OCI-LY7 (cell line): Measurements from ENCODE around the gene PCYT1B. TPM values are rescaled to one million over a fixed set of nuclear protein-coding genes. Genes with fewer than 3 reads are reported as not detected.

Source experiments
- BruUV-seq: library from RNA; stranded (reverse); fragments of 400-500 nt; replicated peaks from 2 replicates; lab custom pipeline; 2021; lab: Mats Ljungman, UMichigan
- CTCF ChIA-PET: fragments of 300-600 bp; sonication (Branson Sonifier 250); formaldehyde crosslinking; loops from one replicate; lab custom pipeline; 2022; ENCODE audit warnings: antibody characterized with exemption; ENCODE audit not compliant: unreplicated experiment; lab: Charles Lee
- POLR2A ChIA-PET: fragments of 300-600 bp; sonication (Branson Sonifier 250); formaldehyde crosslinking; loops from one replicate; lab custom pipeline; 2022; ENCODE audit warnings: antibody characterized with exemption; lab: Charles Lee
- DNase-seq: peaks from one replicate; pipeline ENCODE4 v3.0.0-alpha.2; 2015; ENCODE audit warnings: low spot score
- H2AFZ ChIP-seq: fragments of 200-600 bp; sonication (generic), shearing (Covaris generic); 2 replicates; pipeline ENCODE4 v1.6.1; 2014; ENCODE audit warnings: mild to moderate bottlenecking, antibody characterized with exemption, low read length, moderate library complexity
- H3K27ac ChIP-seq: fragments of 200-600 bp; sonication (generic); 2 replicates; pipeline ENCODE4 v1.5.1; 2014; ENCODE audit warnings: mixed run types, low read depth, mild to moderate bottlenecking, moderate library complexity, low read length, inconsistent platforms; ENCODE audit not compliant: poor library complexity, severe bottlenecking
- H3K36me3 ChIP-seq: fragments of 200-600 bp; sonication (generic); 2 replicates; pipeline ENCODE4 v1.6.1; 2014; ENCODE audit warnings: mild to moderate bottlenecking, antibody characterized with exemption, low read length, moderate library complexity, mixed read lengths; ENCODE audit not compliant: insufficient read depth
- H3K4me1 ChIP-seq: fragments of 200-600 bp; sonication (generic); 2 replicates; pipeline ENCODE4 v1.5.1; 2014; ENCODE audit warnings: mild to moderate bottlenecking, low read length; ENCODE audit not compliant: insufficient read depth, poor library complexity, severe bottlenecking
- H3K4me2 ChIP-seq: fragments of 200-600 bp; sonication (generic); 2 replicates; pipeline ENCODE4 v1.6.1; 2014; ENCODE audit warnings: mild to moderate bottlenecking, low read length
- H3K4me3 ChIP-seq: fragments of 200-600 bp; sonication (generic); 2 replicates; pipeline ENCODE4 v1.5.1; 2014; ENCODE audit warnings: mild to moderate bottlenecking, low read depth, low read length; ENCODE audit not compliant: poor library complexity, severe bottlenecking
- H3K79me2 ChIP-seq: fragments of 200-600 bp; sonication (generic); 2 replicates; pipeline ENCODE4 v1.6.1; 2016; ENCODE audit warnings: low read depth, mild to moderate bottlenecking, low read length, moderate library complexity, mixed read lengths; ENCODE audit not compliant: insufficient read depth
- H3K9me2 ChIP-seq: fragments of 200-600 bp; sonication (generic); 2 replicates; pipeline ENCODE4 v1.6.1; 2016; ENCODE audit warnings: mild to moderate bottlenecking, low read length, mixed read lengths; ENCODE audit not compliant: insufficient read depth
- H3K9me3 ChIP-seq: fragments of 200-600 bp; sonication (generic); 2 replicates; pipeline ENCODE4 v1.6.1; 2014; ENCODE audit warnings: mild to moderate bottlenecking, mixed run types, low read length, mixed read lengths
- H4K20me1 ChIP-seq: fragments of 200-600 bp; sonication (generic); 2 replicates; pipeline ENCODE4 v1.6.1; 2014; ENCODE audit warnings: mild to moderate bottlenecking, antibody characterized with exemption, low read length, moderate library complexity, mixed read lengths; ENCODE audit not compliant: insufficient read depth
- EZH2phosphoT487 ChIP-seq: fragments of 200-600 bp; sonication (generic); IDR thresholded peaks from 2 replicates; pipeline ENCODE4 v1.6.1; 2018; ENCODE audit warnings: low read depth, borderline replicate concordance, mild to moderate bottlenecking, mixed run types, antibody characterized with exemption, low read length, moderate library complexity, mixed read lengths
- intact Hi-C: fragments of 100-400 bp; cut with micrococcal nuclease; formaldehyde crosslinking; loops from one replicate; pipeline ENCODE4 v1.10.0; 2022; ENCODE audit not compliant: unreplicated experiment
- total RNA-seq, 2 experiments: library from RNA; depleted of rRNA in 1 of 2; stranded (reverse); fragments of >200 nt in 1 of 2; shearing (Covaris generic) in 1 of 2; gene quantifications; 2 replicates each; pipeline ENCODE4 v1.2.3, GENCODE V29; 2014 to 2022
- TF ChIP-seq, protein P1 (sequence below): fragments of 200-600 bp; sonication (generic); conservative IDR thresholded peaks from 2 replicates; pipeline ENCODE4 v1.5.1; 2014; ENCODE audit warnings: mild to moderate bottlenecking, antibody characterized with exemption, low read length, moderate library complexity, mixed read lengths

PCYT1B gene
- total RNA-seq, 2 experiments from 2014 or later, result not detected

DNA sequence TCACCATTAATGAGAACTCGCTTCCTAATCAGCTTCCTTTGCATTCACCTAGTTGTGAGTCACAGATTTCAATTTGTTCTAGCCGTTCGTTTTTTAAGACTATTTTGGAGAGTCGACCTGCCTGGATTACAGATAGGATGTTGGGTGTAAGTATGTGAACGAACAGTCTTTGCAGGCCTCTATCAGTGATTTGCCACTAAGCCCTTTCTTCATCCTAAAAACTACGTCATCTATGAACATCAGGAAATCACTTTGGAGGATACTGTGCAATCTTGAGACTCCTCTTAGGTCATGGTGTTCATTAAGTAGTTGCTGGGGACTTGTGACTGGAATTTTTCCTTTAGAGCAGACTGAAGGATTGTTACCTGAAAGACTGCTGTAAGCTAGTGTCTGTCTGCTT is 47.7 kb upstream of the PCYT1B start:
- H3K36me3 ChIP-seq, result peaks cover 48% of the 10 kb centered on the region
- peak overlapping the region; percentile 63 for H3K27ac ChIP-seq
- H3K79me2 ChIP-seq, result peaks cover 63% of the 10 kb centered on the region
- H3K4me2 ChIP-seq, result peak overlapping the region; percentile 74
- CTCF ChIA-PET, result interaction anchor here (0.6 kb wide), 1 partner anchor 43 kb away, joined by 3 read pairs; no protein-coding TSS in a partner anchor
- H2AFZ ChIP-seq, result no peak overlapping the region
- POLR2A ChIA-PET, result interaction anchor here (0.6 kb wide), 1 partner anchor 176 kb away, joined by 3 read pairs; no protein-coding TSS in a partner anchor
- no peak for DNase-seq
- no TSS peak for BruUV-seq
- H3K9me2 ChIP-seq, result no peaks in the 10 kb centered on the region
- TF ChIP-seq, protein P1, sequence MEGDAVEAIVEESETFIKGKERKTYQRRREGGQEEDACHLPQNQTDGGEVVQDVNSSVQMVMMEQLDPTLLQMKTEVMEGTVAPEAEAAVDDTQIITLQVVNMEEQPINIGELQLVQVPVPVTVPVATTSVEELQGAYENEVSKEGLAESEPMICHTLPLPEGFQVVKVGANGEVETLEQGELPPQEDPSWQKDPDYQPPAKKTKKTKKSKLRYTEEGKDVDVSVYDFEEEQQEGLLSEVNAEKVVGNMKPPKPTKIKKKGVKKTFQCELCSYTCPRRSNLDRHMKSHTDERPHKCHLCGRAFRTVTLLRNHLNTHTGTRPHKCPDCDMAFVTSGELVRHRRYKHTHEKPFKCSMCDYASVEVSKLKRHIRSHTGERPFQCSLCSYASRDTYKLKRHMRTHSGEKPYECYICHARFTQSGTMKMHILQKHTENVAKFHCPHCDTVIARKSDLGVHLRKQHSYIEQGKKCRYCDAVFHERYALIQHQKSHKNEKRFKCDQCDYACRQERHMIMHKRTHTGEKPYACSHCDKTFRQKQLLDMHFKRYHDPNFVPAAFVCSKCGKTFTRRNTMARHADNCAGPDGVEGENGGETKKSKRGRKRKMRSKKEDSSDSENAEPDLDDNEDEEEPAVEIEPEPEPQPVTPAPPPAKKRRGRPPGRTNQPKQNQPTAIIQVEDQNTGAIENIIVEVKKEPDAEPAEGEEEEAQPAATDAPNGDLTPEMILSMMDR, result no peak
- no peak for TF ChIP-seq EZH2phosphoT487
- intact Hi-C loops, result loop anchor here (10.0 kb wide), 1 partner anchor 230 kb away; the partner anchor contains the start of gene PDK3
- no peaks in the 10 kb centered on the region for H3K9me3 ChIP-seq
- peaks cover 15% of the 10 kb centered on the region for H4K20me1 ChIP-seq
- peak overlapping the region; percentile 94 for H3K4me3 ChIP-seq
- H3K4me1 ChIP-seq, result peaks cover 32% of the 10 kb centered on the region

DNA sequence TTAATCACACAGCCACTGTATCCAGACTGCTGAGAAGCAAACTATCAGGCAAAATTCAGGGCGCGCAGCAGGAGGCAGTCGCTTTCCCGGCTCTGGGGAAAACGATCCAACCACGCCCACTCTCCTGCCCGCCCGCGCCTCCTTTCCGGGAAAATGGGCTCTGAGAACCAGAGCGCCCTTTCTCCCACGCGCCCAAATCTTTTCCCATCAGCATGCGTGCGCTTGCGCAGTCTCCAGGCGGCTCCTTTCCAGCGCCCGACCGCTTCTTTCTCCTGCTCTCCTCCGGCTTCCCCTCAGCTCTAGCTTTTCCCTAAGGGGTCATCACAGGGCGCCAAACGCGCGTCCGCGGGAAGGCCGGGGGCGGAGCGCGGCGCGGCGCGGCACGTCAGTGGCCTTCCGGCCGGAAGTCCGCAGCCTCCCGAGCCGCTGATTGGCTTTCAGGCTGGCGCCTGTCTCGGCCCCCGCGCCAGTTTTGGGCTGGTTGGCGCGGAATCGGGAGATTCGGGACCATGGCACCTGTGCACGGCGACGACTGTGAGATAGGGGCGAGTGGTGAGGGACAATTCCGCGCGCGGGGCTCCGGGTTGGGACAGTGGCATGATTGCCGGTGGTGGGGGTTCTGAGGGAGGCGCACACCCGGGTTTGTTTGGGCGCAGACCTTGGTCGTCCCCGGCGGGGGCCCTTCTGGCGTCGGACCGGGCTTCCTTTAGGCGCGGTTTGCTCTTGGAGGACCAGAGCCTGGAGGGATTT is 46.5 kb upstream of the PCYT1B start, which contains the start of gene POLA1:
TSS of gene POLA1 (plus strand) at position 466 of the 750 bp plus-strand sequence. CDS start at position 510, 44 bp downstream.
- BruUV-seq, result no TSS peak
- Histone ChIP-seq H3K79me2 (peaks cover 52% of the 10 kb centered on the region), H4K20me1 (peaks cover 15% of the 10 kb centered on the region), H3K9me3 (no peaks in the 10 kb centered on the region), H3K36me3 (peaks cover 36% of the 10 kb centered on the region), H2AFZ (peak within 1 kb of the TSS; percentile 94), H3K4me2 (peak within 1 kb of the TSS; percentile 78), H3K4me3 (peak within 1 kb of the TSS; percentile 94), H3K9me2 (no peaks in the 10 kb centered on the region), H3K27ac (peak within 1 kb of the TSS; percentile 63), H3K4me1 (peaks cover 32% of the 10 kb centered on the region)
- ChIA-PET POLR2A (interaction anchor here (1.1 kb wide), 1 partner anchor 85 kb away, joined by 3 read pairs; no protein-coding TSS in a partner anchor), CTCF (no interaction called here)
- DNase-seq, result peak; percentile 91
- TF ChIP-seq EZH2phosphoT487, result no peak
- TF ChIP-seq, protein P1, result no peak
- intact Hi-C loops, result loop anchor here (2.0 to 10.0 kb wide), 2 partner anchors 229 to 543 kb away; partner anchors contain the start of gene PDK3
